ENCODE data around the gene FSTL4.
"Not testable (repeated sequence)": the region's sequence is repeated elsewhere in the genome, so short reads cannot be mapped to it uniquely, and the experiment has no call there.

The FSTL4 gene

GRCh38 chr5:133234273-133234672 is 378.1 kb downstream of the FSTL4 start:
- no peak for DNase-seq

DNA sequence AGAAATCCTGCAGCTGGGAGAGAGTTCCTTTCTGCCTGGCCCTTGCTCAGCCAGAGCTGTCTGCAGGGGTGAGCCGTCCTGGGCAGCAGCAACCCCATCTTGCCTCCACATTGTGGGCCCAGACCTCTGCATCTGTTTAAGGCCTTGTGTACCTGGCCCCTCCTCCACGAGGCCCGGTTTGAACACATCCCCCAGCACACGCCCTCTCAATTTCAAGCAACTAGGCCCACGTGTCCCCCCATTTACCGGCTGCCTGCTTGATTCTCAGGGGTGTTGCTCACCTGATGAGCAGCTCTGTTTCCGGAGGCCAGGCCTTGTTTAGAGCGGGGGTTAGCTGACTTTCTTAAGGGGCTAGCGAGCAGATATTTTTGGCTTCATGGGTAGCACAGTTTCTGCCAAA is 378.7 kb downstream of the FSTL4 start:
- DNase-seq = no peak

DNA sequence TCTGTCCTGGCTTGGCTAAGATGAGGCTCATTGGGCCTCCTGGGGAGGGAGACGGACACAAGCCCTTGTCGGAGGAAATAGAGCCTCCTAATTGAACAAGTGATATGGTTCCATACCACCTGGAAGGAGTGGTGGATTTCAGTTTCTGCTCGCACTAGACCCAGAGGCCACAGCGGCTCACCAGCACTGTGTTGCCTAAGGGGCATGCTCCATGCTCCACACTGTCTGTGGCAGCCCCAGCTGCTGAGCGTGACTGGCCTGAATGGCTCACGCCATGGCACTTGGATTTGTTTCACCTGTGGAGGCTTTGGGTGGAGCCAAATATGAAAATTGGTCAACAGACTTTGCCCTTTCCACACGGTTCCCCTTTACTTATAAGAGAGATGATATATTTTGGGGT is 379.4 kb downstream of the FSTL4 start:
- DNase-seq = no peak

DNA sequence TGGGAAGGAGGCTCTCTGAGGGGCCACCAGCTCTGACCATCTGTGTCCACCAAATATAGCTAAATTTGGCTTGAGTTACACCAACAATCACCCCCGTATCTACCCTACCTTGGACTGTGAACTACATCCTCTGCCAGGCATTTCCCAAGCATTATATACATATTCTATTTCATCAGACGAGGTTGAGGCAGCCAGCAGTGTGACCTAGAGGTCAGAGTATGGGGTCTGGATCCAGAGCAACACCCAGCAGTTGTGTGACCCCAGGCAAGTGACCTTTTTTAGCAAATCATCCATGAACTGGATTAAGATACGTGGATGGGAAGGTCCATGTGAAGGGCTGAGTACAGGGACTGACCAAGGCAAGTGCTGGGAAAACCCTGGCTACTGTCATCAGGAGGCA is 379.9 kb downstream of the FSTL4 start:
- no peak for DNase-seq

- no peak for DNase-seq
Observed at GRCh38 chr5:133232011-133232410, 380.3 kb downstream of the FSTL4 start.

DNA sequence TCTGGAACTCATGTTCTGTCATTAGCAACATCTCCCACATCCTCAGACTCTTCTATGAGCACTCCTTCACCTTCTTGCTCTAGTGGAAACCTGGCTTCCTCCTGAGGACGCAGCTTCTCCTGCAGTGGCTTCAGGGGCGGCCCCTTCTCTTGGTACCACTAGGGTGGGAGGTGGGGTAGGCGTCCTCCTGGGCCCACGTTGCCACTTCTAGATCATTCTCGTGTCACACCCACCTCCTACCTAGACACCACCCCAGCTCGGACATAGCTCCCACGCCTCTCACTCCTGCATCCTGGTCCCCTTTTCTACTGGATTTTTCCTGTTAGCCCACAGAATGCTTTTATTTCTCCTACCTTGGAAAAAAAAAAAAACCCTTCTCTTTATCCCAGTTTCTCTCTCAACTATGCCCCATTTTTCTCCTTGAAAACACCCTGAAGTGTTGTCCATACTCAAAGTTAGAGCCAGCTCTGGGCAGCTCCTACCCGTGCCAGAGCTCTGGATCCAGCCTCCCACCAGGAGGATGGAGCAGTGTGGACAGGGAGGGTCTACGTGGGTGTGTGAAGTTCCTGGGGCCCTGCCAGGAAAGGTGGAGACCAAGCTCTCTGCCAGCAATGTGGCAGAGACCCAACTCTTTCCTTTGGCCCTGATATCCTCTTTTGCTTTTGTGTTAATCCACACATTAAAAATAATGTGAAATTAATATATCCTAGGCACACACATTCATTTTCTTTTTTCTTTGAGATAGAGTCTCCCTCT is 381.3 kb downstream of the FSTL4 start:
- DNase-seq = peak in 1 of 2 experiments; percentile 46

GRCh38 chr5:133229931-133230664 is 382.2 kb downstream of the FSTL4 start:
- DNase-seq = no peak

GRCh38 chr5:133228316-133228715 is 384.0 kb downstream of the FSTL4 start:
- no peak for DNase-seq

DNA sequence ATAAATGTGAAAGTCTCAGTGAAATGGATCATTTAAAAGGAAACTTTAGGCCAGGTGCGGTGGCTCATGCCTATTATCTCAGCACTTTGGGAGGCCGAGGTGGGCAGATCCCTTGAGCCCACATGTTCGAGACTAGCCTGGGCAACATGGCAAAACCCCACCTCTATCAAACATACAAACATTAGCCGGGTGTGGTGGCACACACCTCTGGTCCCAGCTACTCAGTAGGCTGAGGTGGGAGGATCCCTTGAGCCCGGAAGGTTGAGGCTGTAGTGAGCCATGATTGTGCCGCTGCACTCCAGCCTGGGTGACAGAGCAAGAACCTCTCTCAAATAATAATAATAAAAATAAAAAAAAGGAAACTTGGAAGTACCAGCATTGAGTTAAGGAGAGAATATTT is 384.4 kb downstream of the FSTL4 start:
- DNase-seq = no peak

DNA sequence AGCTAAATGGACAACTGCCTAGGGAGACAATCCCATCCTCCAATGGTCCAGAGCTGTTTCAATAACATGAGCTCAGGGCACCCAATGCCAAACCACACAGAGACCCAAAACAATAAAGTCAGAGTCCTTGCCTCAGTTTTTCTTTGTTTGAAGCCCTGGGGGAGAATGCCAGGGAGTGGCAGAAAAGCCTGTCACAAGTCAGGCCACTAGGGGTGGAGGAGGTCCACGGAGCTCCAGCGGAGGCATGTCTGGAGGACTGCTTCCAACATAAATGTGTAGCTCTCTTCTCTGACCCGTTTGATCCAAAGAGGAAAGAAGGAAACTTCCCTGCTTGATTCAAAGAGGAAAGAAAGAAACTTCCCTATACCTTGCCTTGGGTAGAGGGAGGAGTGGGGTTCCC is 385.3 kb downstream of the FSTL4 start:
- DNase-seq = no peak

DNA sequence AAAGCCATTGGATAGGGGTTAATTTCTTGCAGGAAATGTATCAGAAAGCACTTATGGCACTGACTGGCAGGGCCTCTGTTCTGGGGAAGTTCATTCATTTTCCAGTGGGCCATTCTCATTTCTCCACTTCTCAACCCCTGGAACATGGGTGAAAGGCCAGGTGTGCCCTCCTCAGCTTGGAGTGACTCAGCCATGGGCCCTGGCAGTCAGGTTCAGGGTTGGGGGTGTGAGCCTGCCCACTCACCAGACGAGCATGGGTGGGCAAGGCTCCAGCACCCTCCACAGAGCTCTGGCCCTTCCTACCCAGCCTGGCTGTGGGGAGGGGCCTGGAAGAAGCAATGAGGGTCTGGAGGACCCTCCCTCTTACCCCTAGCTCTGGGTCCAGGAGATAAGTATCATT is 386.2 kb downstream of the FSTL4 start:
- no peak for DNase-seq

GRCh38 chr5:133225671-133226152 is 386.6 kb downstream of the FSTL4 start:
- no peak for DNase-seq

DNA sequence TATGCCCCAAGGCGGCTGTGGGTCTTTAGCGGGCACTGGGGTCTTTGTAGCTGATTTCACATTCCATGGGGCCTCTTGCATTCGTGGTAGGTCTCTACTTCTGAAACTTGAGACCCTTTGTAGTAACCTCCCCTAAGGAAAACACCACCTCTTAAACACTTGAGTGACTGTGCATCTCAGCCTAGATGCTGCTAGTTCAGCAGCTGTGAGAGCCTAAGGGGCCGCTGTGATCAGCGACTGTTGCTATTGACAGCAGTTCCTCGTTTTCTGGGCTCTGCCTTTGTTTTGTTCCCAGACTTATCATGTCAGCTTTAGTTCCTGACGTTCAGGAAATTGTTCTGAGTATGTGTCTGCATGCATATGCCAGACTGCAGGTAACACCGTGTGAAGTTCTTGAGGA is 389.4 kb downstream of the FSTL4 start:
- DNase-seq = no peak

DNA sequence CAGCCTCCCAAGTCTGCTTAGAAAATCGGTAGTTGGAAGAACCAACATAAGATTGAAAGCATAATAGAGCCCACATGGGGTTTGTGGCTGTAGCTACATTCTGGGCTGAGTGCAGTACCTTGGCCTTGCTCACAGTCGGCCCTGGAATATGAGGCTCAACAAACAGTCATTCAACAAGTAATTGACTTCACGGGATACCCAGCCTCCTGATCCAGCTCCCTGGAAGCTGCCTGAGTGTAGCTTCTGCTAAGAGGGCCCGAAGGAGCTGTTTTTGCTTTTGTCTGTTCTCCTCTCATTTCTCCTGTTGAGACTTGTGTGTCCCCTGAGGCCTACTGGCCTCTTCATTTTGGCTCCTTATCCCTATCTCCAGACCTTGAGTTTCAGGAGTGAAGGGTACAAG is 389.8 kb downstream of the FSTL4 start:
- no peak for DNase-seq

DNA sequence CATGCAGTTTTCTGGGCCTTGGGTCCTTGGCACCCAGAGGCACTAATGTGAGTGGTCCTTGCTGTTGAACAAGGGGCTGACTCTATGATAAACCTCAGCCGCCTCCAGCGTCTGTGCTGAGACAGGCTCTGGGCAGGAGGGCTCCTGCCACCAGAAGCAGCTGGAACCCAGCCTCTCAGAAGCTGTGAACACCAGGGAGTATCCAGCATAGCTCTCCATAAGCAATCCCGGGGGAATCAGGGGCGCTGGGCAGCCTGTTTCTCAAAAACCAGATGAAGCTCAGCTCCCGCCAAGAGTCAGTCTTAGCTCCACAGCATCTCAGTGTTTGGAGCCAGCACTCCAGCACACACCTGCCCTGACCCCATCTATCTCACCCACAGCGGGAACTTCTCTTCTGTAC is 390.3 kb downstream of the FSTL4 start:
- no peak for DNase-seq

GRCh38 chr5:133220851-133221674 is 391.3 kb downstream of the FSTL4 start:
- DNase-seq = no peak

DNA sequence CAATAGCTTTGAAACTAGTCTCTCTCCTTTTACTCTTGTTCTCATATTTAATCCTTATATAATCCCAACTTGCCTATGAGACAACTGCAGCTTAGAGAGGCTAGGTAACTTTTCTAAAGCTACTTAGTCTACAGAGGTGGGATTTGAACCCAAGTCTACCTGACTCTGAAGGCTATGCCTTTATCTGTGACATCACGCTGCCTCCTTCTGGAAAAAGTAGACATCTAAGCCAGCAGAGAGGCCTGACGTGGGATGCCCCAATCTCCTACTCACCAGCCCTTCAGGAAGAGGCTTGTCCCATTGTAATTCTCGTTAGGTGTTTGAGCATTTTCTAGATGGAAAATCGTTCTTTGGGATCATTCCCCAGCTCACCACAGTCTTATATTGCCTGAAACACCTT is 393.0 kb downstream of the FSTL4 start:
- DNase-seq = no peak

- DNase-seq = not testable (repeated sequence)
Observed at GRCh38 chr5:133216138-133216537, 396.2 kb downstream of the FSTL4 start.

- no peak for DNase-seq
Observed at GRCh38 chr5:133214153-133214820, 398.1 kb downstream of the FSTL4 start.

DNA sequence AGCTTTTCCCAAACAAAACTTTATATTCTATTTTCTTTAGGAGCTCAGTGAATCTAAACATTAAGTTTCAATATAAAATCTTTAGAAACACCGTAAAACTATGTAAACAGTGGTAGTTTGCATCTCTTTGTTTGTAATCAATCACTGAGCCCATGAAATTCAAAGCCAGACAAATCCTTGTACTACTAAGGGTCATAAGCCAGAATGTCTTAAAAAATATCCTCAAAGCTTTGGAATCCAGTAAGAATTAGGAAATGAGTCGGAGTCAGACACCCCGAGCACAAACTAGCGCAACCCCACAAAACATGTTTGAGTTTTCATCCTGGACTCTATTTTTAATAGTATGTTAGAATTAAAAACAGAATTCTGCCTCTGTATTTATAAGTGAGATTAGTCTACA is 406.7 kb downstream of the FSTL4 start:
- no peak for DNase-seq

DNA sequence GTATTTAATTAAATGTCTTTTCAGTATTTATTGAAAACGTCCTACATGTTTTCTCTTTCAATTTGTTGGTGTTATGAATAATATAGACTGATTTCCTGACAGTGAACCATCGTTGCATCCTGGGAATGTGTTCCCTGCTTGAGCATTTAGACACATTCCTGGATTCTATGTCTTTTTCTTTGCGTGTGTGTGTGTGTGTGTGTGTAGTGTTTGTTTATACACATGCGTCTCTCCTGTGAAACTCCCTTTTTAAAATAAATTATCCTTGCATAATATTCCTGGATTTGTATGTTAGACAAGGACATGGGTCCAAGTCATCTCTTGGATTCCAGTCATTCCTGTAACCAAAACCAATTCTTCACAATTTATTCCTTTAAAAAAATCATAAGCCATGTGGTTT is 407.1 kb downstream of the FSTL4 start:
- no peak for DNase-seq

DNA sequence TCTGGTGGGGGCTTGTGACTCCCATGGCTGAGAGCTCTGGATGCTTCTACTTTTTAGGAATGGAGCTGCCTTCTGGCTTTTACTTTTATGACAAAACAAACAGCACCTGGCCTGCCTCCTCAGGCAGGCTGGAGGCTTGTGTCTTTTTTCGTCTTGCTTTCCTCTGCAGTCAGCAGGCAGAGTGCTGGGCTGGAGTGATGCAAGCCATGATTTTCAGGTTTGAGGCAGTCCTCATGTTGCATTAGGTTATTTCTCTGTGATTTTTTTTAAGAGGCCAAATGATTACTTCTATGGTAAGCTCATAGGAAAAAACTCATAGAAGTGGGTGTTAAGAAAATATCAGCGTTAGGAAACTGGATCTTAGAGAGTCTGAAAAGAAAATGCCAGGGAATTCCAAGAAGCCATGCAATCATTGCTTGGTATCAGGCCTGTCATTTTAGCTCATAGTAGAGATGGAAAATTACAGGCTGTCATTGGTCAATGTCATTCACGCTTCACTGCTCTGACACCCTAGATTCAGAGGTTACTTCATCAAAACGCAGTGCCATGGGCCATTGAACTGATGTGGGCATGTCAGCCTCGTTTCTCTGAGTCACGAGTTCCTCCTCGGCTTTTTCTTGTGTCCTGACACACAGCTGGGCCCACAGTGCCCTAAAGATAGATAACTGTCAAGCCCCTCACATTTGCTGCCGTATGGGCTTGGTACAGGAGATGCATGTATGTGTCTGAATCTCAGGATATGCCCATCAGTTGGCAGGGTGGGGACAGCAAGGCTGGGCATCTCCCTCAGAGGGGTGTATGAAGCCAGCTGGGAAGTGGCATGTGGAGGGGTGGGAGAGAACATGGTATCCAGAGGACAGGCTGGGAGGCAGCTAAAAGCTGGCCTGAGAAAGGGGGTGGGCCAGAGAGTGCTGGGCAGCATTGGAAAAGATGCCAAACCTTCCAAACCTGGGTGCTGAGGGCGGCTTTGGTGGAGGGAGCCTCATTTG is 408.7 kb downstream of the FSTL4 start:
- no peak for DNase-seq

Measured in NCI-H2081 (cell line).